SK-N-SH treated with all-trans-retinoic acid at 6 μM for 48 hours (cell line): ENCODE measurements around the gene CA11.

Experiments used
- ATAC-seq: fragments of 200-7000 bp; cut with Tn5 transposase; 3 replicates; pipeline ENCODE4 v1.9.1; 2020; ENCODE audit warnings: mild to moderate bottlenecking, moderate library complexity
- ARNTL ChIP-seq: fragments of 450-650 bp; formaldehyde crosslinking; IDR thresholded peaks from 2 replicates; pipeline ENCODE4 v1.5.0; 2020; ENCODE audit warnings: low read depth, mild to moderate bottlenecking, moderate library complexity, borderline replicate concordance
- BACH2 ChIP-seq: fragments of 250-450 bp; sonication (Bioruptor Pico); IDR thresholded peaks from 2 replicates; pipeline ENCODE4 v1.9.0; 2021; ENCODE audit warnings: mild to moderate bottlenecking, borderline replicate concordance
- CSDC2 ChIP-seq: fragments of 250-450 bp; sonication (Bioruptor Pico); IDR thresholded peaks from 2 replicates; pipeline ENCODE4 v1.5.0; 2020; ENCODE audit warnings: mild to moderate bottlenecking, moderate library complexity
- ESRRG ChIP-seq: fragments of 250-450 bp; sonication (Bioruptor Pico); IDR thresholded peaks from 2 replicates; pipeline ENCODE4 v1.6.1; 2021; ENCODE audit warnings: mild to moderate bottlenecking
- GLIS3 ChIP-seq: fragments of 250-450 bp; sonication (Bioruptor Pico); IDR thresholded peaks from 2 replicates; pipeline ENCODE4 v1.5.0; 2020; ENCODE audit warnings: mild to moderate bottlenecking, moderate library complexity
- OSR1 ChIP-seq: fragments of 250-450 bp; sonication (Bioruptor Pico); IDR thresholded peaks from 2 replicates; pipeline ENCODE4 v1.8.0; 2022; ENCODE audit warnings: moderate library complexity, mild to moderate bottlenecking, inconsistent platforms
- PPARA ChIP-seq: fragments of 250-450 bp; sonication (Bioruptor Pico); IDR thresholded peaks from 2 replicates; pipeline ENCODE4 v1.5.0; 2020; ENCODE audit warnings: mild to moderate bottlenecking, borderline replicate concordance
- RARB ChIP-seq: fragments of 250-450 bp; sonication (Bioruptor Pico); IDR thresholded peaks from 2 replicates; pipeline ENCODE4 v1.8.0; 2021; ENCODE audit warnings: mild to moderate bottlenecking, moderate library complexity
- SNAI2 ChIP-seq: fragments of 250-450 bp; sonication (Bioruptor Pico); IDR thresholded peaks from 2 replicates; pipeline ENCODE4 v1.5.0; 2020; ENCODE audit warnings: mild to moderate bottlenecking, moderate library complexity
- TCF4 ChIP-seq: fragments of 250-450 bp; sonication (Bioruptor Pico); IDR thresholded peaks from 2 replicates; pipeline ENCODE4 v1.8.0; 2021; ENCODE audit warnings: mild to moderate bottlenecking, moderate library complexity, borderline replicate concordance
- TOX ChIP-seq: fragments of 250-450 bp; sonication (Bioruptor Pico); IDR thresholded peaks from 2 replicates; pipeline ENCODE4 v1.8.0; 2021; ENCODE audit warnings: mild to moderate bottlenecking, moderate library complexity, borderline replicate concordance
- ZC3H10 ChIP-seq: fragments of 250-450 bp; sonication (Bioruptor Pico); IDR thresholded peaks from 2 replicates; pipeline ENCODE4 v1.5.1; 2021; ENCODE audit warnings: mild to moderate bottlenecking, moderate library complexity
- ZFP3 ChIP-seq: fragments of 250-450 bp; sonication (Bioruptor Pico); IDR thresholded peaks from 2 replicates; pipeline ENCODE4 v1.5.0; 2020; ENCODE audit warnings: mild to moderate bottlenecking, moderate library complexity
- ZNF70 ChIP-seq: fragments of 450-650 bp; formaldehyde crosslinking; IDR thresholded peaks from 2 replicates; pipeline ENCODE4 v1.5.0; 2020; ENCODE audit warnings: mild to moderate bottlenecking, moderate library complexity
- ZNF8 ChIP-seq: fragments of 450-650 bp; formaldehyde crosslinking; IDR thresholded peaks from 2 replicates; pipeline ENCODE4 v1.5.0; 2020; ENCODE audit warnings: mild to moderate bottlenecking, moderate library complexity
- TF ChIP-seq, protein P1 (sequence below): fragments of 250-450 bp; sonication (Bioruptor Pico); IDR thresholded peaks from 2 replicates; pipeline ENCODE4 v1.5.0; 2020; ENCODE audit warnings: mild to moderate bottlenecking, moderate library complexity
- TF ChIP-seq, protein P2 (sequence below): fragments of 250-450 bp; sonication (Bioruptor Pico); IDR thresholded peaks from 2 replicates; pipeline ENCODE4 v1.8.0; 2021; ENCODE audit warnings: low read depth, mild to moderate bottlenecking, moderate library complexity, borderline replicate concordance
- TF ChIP-seq, protein P3 (sequence below): fragments of 250-450 bp; sonication (Bioruptor Pico); IDR thresholded peaks from 2 replicates; pipeline ENCODE4 v1.8.0; 2020; ENCODE audit warnings: mild to moderate bottlenecking, moderate library complexity, borderline replicate concordance

Gene CA11

GRCh38 chr19:48603850-48604249 lies 42.1 kb downstream of the CA11 start (continued):
- TF ChIP-seq, protein P1, sequence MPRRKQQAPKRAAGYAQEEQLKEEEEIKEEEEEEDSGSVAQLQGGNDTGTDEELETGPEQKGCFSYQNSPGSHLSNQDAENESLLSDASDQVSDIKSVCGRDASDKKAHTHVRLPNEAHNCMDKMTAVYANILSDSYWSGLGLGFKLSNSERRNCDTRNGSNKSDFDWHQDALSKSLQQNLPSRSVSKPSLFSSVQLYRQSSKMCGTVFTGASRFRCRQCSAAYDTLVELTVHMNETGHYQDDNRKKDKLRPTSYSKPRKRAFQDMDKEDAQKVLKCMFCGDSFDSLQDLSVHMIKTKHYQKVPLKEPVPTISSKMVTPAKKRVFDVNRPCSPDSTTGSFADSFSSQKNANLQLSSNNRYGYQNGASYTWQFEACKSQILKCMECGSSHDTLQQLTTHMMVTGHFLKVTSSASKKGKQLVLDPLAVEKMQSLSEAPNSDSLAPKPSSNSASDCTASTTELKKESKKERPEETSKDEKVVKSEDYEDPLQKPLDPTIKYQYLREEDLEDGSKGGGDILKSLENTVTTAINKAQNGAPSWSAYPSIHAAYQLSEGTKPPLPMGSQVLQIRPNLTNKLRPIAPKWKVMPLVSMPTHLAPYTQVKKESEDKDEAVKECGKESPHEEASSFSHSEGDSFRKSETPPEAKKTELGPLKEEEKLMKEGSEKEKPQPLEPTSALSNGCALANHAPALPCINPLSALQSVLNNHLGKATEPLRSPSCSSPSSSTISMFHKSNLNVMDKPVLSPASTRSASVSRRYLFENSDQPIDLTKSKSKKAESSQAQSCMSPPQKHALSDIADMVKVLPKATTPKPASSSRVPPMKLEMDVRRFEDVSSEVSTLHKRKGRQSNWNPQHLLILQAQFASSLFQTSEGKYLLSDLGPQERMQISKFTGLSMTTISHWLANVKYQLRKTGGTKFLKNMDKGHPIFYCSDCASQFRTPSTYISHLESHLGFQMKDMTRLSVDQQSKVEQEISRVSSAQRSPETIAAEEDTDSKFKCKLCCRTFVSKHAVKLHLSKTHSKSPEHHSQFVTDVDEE (CRISPR knock-in tag) = no peak
- no peak for TF ChIP-seq BACH2

DNA sequence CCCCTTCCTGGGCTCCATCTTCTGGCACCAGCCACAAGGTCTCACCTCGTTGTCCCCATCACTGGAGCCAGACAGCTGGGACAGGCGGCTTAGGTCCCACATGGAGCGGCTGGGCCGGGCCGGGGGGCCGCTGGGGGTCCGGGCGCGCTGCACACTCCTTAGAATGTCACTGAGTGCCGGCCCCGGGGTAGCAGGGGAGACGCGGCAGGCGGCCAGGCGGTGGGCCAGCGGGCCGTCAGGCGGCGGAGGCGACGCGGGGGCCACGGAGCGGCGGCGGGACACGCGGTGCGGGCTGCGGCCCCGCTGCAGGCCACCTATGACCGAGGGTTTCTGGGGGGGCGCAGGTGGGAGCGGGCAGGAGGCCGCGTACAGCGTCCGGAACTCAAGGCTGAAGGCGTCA lies 42.5 kb downstream of the CA11 start:
- TF ChIP-seq, protein P2, sequence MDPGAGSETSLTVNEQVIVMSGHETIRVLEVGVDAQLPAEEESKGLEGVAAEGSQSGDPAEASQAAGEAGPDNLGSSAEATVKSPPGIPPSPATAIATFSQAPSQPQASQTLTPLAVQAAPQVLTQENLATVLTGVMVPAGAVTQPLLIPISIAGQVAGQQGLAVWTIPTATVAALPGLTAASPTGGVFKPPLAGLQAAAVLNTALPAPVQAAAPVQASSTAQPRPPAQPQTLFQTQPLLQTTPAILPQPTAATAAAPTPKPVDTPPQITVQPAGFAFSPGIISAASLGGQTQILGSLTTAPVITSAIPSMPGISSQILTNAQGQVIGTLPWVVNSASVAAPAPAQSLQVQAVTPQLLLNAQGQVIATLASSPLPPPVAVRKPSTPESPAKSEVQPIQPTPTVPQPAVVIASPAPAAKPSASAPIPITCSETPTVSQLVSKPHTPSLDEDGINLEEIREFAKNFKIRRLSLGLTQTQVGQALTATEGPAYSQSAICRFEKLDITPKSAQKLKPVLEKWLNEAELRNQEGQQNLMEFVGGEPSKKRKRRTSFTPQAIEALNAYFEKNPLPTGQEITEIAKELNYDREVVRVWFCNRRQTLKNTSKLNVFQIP (CRISPR knock-in tag) = no peak
- ATAC-seq = no peak

DNA sequence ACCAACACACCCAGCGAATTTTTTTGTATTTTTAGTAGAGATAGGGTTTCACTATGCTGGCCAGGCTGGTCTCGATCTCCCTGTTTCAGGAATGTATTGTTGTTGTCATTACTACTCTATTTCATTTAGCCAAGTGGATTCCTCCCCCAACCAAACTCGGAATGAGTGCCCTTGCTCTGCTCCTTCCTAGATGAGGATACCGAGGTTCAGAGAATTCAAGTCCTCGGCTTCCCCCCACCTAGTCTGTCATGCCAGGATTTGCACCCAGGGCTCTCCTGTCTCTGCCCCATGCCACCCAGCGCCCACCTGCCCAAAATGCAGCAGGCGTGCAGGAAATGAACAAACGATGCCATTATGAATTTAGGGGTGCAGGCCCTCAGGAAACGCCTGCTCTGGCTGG lies 43.0 kb downstream of the CA11 start:
- no peak for ATAC-seq
- TF ChIP-seq, protein P3, sequence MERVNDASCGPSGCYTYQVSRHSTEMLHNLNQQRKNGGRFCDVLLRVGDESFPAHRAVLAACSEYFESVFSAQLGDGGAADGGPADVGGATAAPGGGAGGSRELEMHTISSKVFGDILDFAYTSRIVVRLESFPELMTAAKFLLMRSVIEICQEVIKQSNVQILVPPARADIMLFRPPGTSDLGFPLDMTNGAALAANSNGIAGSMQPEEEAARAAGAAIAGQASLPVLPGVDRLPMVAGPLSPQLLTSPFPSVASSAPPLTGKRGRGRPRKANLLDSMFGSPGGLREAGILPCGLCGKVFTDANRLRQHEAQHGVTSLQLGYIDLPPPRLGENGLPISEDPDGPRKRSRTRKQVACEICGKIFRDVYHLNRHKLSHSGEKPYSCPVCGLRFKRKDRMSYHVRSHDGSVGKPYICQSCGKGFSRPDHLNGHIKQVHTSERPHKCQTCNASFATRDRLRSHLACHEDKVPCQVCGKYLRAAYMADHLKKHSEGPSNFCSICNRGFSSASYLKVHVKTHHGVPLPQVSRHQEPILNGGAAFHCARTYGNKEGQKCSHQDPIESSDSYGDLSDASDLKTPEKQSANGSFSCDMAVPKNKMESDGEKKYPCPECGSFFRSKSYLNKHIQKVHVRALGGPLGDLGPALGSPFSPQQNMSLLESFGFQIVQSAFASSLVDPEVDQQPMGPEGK (CRISPR knock-in tag) = no peak
- TF ChIP-seq TCF4 (CRISPR knock-in tag) (no peak), ZNF70 (CRISPR knock-in tag) (no peak), GLIS3 (no peak), OSR1 (CRISPR knock-in tag) (no peak), RARB (CRISPR knock-in tag) (no peak), ARNTL (no peak), PPARA (CRISPR knock-in tag) (no peak), ESRRG (CRISPR knock-in tag) (no peak), ZC3H10 (CRISPR knock-in tag) (no peak), ZNF8 (CRISPR knock-in tag) (no peak), TOX (CRISPR knock-in tag) (no peak), BACH2 (no peak), ZFP3 (no peak), CSDC2 (CRISPR knock-in tag) (no peak), SNAI2 (CRISPR knock-in tag) (no peak)
- TF ChIP-seq, all 23 proteins: peak for 0

GRCh38 chr19:48600679-48601417 lies 45.1 kb downstream of the CA11 start:
- no peak for ATAC-seq
- TF ChIP-seq ZNF8 (CRISPR knock-in tag) = no peak
- no peak for TF ChIP-seq TCF4 (CRISPR knock-in tag)
- no peak for TF ChIP-seq TOX (CRISPR knock-in tag)
- TF ChIP-seq, protein P2 (CRISPR knock-in tag) = no peak
- TF ChIP-seq PPARA (CRISPR knock-in tag) = no peak
- no peak for TF ChIP-seq ARNTL
- no peak for TF ChIP-seq ZC3H10 (CRISPR knock-in tag)
- no peak for TF ChIP-seq OSR1 (CRISPR knock-in tag)
- TF ChIP-seq, all 23 proteins: peak for 0
